Left lobe of liver (tissue), 2 donors: ENCODE data around the gene B3GALT4. TPM values are rescaled to one million over a fixed set of nuclear protein-coding genes. Genes with fewer than 3 reads are reported as not detected.

Source experiments
- ATAC-seq: fragments of 200-7000 bp; cut with Tn5 transposase; one replicate; pipeline ENCODE4 v1.9.1; 2020; ENCODE audit warnings: mild to moderate bottlenecking, moderate library complexity
- DNase-seq: peaks from one replicate; pipeline ENCODE4 v3.0.0-alpha.2; 2020; ENCODE audit warnings: low spot score
- total RNA-seq: library from RNA; stranded (reverse); gene quantifications from one replicate; pipeline ENCODE4 v1.2.1, GENCODE V29; 2021
- donor health status: DM: no; HTN: no; CAD: no; lungs with moderate emphysema.
- donor health status: DM: no; HTN: yes; CAD: no.

Gene B3GALT4
- total RNA-seq, 1 donor from 2014 or later = 1.2 TPM

GRCh38 chr6:33288921-33289783 lies 12.2 kb downstream of the B3GALT4 start, which contains the start of the genes PFDN6 and WDR46:
PFDN6 (plus strand) TSS chr6:33289601; CDS start chr6:33289857, 256 bp downstream.
WDR46 (minus strand) TSS chr6:33289239; CDS start chr6:33289170, 69 bp downstream.
- peak; percentile 96 for ATAC-seq
- peak; percentile 86 for DNase-seq

DNA sequence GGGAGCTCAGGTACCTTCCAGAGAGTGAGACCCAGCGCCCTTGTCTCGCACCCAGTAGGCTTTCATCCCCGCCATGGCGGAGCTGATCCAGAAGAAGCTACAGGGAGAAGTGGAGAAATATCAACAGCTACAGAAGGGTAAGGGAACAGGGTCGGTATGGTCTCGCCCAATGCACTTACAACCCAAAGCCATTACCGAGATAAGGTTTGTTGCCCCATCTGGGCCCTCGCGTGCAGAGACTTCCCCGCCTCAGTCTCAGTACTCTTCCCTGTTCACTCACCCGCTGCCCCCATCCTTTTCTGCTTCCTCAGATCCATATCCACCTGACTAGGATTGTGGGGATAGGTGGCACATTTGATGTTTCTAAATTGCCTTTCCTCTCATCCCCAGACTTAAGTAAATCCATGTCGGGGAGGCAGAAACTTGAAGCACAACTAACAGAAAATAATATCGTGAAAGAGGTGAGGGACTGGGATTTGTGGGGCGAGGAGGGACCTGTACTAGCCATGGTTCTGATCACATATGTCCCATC lies 12.9 kb downstream of the B3GALT4 start:
- peak; percentile 15 for ATAC-seq

DNA sequence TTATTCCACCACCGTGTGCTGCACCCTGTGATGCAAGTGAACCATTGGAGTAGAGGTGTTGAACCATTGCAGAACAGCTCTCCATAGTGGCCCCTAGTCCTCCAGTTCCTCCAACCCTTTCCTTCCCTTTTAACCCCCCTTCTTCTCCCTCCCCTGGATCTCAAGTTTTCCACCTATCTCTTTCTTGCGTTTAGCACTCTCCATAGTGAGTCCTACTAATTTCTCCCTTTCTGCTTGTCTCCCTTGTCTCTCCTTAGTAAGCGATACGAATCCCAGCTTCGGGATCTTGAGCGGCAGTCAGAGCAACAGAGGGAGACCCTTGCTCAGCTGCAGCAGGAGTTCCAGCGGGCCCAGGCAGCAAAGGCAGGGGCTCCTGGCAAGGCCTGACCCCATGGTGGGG lies 13.5 kb downstream of the B3GALT4 start:
- DNase-seq = no peak

More for the DNA sequence above, 12.9 kb downstream of the B3GALT4 start:
- DNase-seq = no peak

DNA sequence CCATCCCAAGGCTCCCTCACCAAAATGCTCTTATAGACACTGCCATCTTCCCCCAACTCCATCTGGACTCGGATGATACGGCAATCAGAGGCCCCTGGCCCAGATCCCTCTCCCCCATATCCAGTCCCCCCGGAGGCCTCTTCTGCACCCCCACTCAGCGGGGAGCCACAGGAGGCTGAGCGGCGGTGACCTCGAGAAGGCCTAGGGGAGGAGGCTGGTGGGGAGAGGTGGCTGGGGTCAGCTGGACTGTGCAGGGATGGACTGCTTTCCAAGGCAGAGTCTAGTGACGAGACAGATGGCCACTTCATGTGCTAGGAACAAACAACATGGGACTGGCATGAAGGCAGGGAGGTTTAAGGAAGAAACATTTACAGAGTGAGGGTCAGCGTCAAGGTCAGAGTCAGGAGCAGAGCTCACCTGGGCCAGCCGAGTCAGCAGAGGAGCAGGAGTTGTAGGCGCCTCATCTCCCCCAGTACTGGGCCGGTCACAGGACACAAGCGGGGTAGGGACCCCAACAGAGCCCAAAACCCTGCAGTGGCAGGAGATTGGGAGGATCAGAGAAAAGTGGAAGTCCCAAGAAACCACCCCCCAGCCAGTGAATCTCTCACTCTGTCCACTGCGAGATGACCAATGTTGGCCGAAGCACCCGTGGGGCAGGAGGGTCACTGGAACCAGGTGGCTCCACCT lies 16.2 kb downstream of the B3GALT4 start:
- ATAC-seq = no peak
- no peak for DNase-seq

More for the DNA sequence above, 13.5 kb downstream of the B3GALT4 start:
- no peak for ATAC-seq

DNA sequence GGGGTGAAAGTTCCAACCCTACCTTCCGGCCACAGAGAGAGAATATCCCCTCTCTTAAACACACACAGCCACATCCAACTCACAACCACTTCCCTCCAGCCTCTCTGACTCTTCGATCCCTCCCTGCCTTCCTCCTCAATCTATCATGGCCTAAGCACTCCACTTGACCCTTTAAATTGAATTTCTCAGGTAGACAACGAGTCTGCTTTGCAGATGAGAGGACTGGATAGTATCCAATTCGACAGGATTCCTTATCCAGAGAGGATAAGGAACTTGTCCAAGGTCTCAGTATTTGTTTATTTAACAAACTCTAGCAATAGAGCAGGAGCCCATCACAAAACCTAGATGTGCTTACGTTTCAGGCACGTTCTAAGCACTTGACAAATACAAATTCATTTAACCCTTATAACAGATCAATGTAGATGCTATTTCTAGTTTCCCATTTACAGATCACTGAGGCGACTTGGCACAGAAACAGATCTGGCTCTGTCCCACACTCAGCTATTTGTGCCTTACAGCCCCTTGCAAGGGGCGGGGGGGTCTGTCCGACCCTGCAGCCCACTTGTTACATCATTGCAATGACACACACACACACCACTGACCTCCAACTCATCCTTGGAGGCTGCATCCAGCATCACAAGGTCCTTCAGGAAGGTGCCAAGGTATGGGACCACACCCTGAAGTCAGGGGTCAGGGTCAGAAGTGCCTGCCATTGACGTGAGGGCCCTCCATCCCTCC lies 17.3 kb downstream of the B3GALT4 start:
- no peak for DNase-seq
- no peak for ATAC-seq

- no peak for DNase-seq
- ATAC-seq = no peak
These were observed 18.9 kb downstream of the B3GALT4 start for GRCh38 chr6:33295621-33296369.

- DNase-seq = no peak
- ATAC-seq = no peak
These were observed 20.0 kb downstream of the B3GALT4 start for GRCh38 chr6:33296797-33297405.

- ATAC-seq = peak; percentile 41
These were observed 20.6 kb downstream of the B3GALT4 start for GRCh38 chr6:33297406-33297955.

DNA sequence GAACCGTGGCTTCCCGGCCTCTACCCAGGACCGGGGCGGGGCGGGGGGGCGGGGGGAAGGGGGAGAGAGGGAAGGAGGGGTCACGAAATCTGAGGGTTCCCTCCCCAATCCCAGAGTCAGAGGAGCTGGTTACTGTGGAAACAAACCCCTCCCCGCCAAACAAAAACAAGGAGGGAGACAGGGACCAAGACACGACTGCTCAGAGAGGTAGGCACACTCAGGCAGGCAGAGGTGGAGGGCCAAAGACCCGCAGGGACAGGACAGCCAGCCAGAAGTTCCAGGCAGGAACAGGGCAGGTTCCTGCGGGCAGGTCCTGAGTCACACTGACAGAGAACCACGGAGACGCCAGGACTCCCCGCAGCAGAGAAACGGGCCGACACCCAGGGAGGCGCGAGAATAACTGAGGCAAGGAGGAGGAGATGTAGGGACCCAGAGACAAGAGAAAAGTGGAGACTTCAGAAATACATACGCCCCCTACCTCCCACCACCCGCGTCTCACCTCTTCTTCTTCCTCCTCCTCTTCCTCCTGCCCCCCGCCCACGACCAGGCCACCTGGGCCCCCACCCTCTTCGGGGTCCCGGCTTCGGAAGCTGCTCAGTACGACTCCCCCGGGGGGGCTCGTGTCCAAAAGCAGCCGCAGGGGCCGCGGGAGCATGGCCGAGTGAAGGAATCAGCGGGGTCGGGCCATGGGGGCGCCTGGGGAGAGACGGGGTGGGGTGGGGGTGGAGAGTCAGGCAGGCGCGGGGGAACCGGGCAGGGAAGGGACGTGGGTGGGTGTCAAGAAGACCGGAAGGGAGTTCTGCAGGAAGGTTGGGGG lies 21.2 kb downstream of the B3GALT4 start:
- ATAC-seq (peak; percentile 61), DNase-seq (peak; percentile 83)

More at GRCh38 chr6:33297406-33297955, 20.6 kb downstream of the B3GALT4 start:
- peak; percentile 73 for DNase-seq

DNA sequence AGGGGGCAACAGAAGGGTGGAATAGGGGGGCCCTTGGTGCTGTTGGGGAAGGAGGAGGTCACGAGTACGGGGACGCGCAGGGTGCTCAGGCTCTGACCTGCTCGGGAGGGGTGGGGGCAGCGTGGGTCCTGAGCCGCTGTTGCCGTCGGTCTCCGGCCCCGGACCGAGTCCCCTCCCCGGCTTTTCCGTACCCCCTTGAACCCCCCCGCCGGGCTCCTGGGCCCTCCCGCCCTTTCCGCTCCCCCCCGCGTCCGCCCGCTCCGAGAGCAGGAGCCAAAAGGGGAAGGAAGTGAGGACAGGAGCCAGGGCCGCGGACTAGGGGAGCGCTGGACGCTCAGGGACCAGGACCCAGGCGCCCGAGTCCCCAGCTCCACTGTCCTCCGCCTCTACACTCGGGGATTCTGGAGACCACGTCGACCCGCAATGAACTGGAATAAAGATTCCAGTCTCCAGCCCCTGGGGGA lies 21.9 kb downstream of the B3GALT4 start, which contains the start of gene RGL2:
TSS of gene RGL2 (minus strand) at position 170 of the 464 bp plus-strand sequence. CDS start 332 bp downstream, outside the sequence.
- ATAC-seq = peak; percentile 55

GRCh38 chr6:33299237-33299944 lies 22.5 kb downstream of the B3GALT4 start:
- peak; percentile 93 for DNase-seq

More for the DNA sequence above, 21.9 kb downstream of the B3GALT4 start, which contains the start of gene RGL2:
- peak; percentile 80 for DNase-seq

GRCh38 chr6:33301877-33302276 lies 25.0 kb downstream of the B3GALT4 start:
- DNase-seq = no peak
- no peak for ATAC-seq

More at GRCh38 chr6:33299237-33299944, 22.5 kb downstream of the B3GALT4 start:
- peak; percentile 80 for ATAC-seq

DNA sequence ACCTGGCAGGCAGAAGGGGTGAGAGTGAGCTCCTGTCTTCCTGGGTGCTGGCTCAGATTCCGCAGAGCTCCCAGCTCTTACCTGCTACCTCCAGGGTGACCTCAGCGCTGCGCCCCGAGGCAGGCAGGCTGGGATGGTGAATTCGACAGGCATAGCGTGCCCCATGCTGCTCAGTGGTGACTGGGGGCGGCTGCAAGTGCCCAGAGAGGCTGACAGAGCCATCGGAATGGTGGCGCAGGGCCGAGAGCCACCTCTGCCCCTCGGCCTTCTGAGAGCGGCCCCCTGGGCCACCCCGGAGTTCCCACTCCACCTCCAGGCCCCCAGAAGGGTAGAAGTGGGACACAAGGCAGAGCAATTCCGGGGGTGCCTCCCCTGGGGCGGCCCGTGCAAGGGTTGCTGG lies 27.3 kb downstream of the B3GALT4 start:
- no peak for DNase-seq
- no peak for ATAC-seq

GRCh38 chr6:33305052-33305451 lies 28.1 kb downstream of the B3GALT4 start:
- ATAC-seq (no peak), DNase-seq (no peak)

GRCh38 chr6:33306356-33306755 lies 29.4 kb downstream of the B3GALT4 start:
- DNase-seq = no peak
- ATAC-seq = no peak

DNA sequence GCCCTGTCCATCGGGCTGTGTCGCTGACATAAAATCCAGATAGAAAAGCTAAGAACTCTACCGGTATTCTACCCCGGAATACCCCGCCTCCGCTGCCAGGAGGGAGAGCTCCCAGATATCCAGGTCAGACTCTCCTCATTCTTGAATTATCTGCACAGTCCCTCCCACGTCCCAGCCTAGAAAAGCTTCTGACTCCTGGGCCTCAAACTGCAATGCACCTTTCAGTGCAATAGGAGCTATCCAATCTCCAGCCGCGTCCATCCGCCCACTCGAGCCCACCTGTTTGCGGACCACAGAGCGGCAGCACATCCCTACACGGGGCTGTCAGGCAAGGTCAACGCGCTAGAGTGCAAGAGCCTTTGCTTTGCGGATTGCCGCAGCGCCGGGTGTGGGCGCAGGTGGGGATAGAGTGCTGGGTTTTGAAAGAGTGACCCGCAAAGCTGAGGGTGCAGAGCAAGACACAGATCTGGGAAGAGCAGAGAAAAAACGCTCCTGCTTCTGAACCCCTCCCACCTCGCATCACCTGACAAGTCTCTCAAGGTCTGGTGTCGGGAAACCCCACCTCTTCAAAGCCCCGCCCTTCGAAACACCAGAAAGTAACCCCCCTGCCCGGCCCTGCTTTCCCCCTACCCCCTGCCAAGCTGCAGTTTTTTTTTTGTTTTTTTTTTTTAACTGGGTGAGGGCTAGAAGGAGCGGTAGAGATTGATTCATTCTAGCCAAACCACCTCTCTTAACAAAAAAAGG lies 35.6 kb downstream of the B3GALT4 start:
- peak; percentile 67 for ATAC-seq
- peak; percentile 80 for DNase-seq
